ENCODE data around the gene VN1R4. TPM values are rescaled to one million over a fixed set of nuclear protein-coding genes. Genes with fewer than 3 reads are reported as not detected.
"Not testable (repeated sequence)": the region's sequence is repeated elsewhere in the genome, so short reads cannot be mapped to it uniquely, and the experiment has no call there.

Gene VN1R4
- not detected in 2 replicates for total RNA-seq

- not testable (repeated sequence) for DNase-seq
Observed at GRCh38 chr19:53267623-53268022, at the start of gene VN1R4. TSS of gene VN1R4 (minus strand) at chr19:53267723. CDS start at chr19:53267665, 58 bp downstream.

GRCh38 chr19:53311897-53312296, 44.4 kb upstream of the VN1R4 start:
- no peak for DNase-seq

- no peak for DNase-seq
Observed at GRCh38 chr19:53311044-53311443, 43.5 kb upstream of the VN1R4 start.

GRCh38 chr19:53308339-53308811, 40.9 kb upstream of the VN1R4 start:
- peak; percentile 44 for DNase-seq

- DNase-seq, result not testable (repeated sequence)
Observed at GRCh38 chr19:53301341-53301740, 33.8 kb upstream of the VN1R4 start.

GRCh38 chr19:53294786-53295441, 27.4 kb upstream of the VN1R4 start:
- DNase-seq, result no peak

- DNase-seq, result no peak
Observed at GRCh38 chr19:53290758-53291549, 23.4 kb upstream of the VN1R4 start.

- no peak for DNase-seq
Observed at GRCh38 chr19:53285087-53285486, 17.6 kb upstream of the VN1R4 start.

GRCh38 chr19:53281947-53282346, 14.4 kb upstream of the VN1R4 start:
- not testable (repeated sequence) for DNase-seq

GRCh38 chr19:53275480-53275879, 8.0 kb upstream of the VN1R4 start:
- no peak for DNase-seq

- DNase-seq, result no peak
Observed at GRCh38 chr19:53272044-53272443, 4.5 kb upstream of the VN1R4 start.

- DNase-seq, result not testable (repeated sequence)
Observed at GRCh38 chr19:53269861-53270260, 2.3 kb upstream of the VN1R4 start.

GRCh38 chr19:53257715-53258342, 9.7 kb downstream of the VN1R4 start, which contains the start of gene VN1R2:
TSS of gene VN1R2 (plus strand) at chr19:53258292. CDS start at chr19:53258376, 84 bp downstream.
- not testable (repeated sequence) for DNase-seq

- peak; percentile 94 for DNase-seq
Observed at GRCh38 chr19:53254411-53255341, 12.8 kb downstream of the VN1R4 start, which contains the start of gene ZNF677. TSS of gene ZNF677 (minus strand) at chr19:53254873. CDS start at chr19:53251550, 3,323 bp downstream.

GRCh38 chr19:53246498-53246897, 21.0 kb downstream of the VN1R4 start:
- DNase-seq, result no peak

- DNase-seq, result no peak
Observed at GRCh38 chr19:53237114-53237777, 30.3 kb downstream of the VN1R4 start.

GRCh38 chr19:53224606-53225005, 42.9 kb downstream of the VN1R4 start:
- DNase-seq, result no peak

GRCh38 chr19:53222716-53223115, 44.8 kb downstream of the VN1R4 start:
- DNase-seq, result not testable (repeated sequence)
